GM18526 (cell line): ENCODE results near the gene FGA.

ENCODE experiments used
- POLR2A ChIP-seq: IDR thresholded peaks from 3 replicates; pipeline ENCODE4 v1.6.1; 2011; ENCODE audit not compliant: insufficient read length; ENCODE audit errors: extremely low read depth

The FGA gene

DNA sequence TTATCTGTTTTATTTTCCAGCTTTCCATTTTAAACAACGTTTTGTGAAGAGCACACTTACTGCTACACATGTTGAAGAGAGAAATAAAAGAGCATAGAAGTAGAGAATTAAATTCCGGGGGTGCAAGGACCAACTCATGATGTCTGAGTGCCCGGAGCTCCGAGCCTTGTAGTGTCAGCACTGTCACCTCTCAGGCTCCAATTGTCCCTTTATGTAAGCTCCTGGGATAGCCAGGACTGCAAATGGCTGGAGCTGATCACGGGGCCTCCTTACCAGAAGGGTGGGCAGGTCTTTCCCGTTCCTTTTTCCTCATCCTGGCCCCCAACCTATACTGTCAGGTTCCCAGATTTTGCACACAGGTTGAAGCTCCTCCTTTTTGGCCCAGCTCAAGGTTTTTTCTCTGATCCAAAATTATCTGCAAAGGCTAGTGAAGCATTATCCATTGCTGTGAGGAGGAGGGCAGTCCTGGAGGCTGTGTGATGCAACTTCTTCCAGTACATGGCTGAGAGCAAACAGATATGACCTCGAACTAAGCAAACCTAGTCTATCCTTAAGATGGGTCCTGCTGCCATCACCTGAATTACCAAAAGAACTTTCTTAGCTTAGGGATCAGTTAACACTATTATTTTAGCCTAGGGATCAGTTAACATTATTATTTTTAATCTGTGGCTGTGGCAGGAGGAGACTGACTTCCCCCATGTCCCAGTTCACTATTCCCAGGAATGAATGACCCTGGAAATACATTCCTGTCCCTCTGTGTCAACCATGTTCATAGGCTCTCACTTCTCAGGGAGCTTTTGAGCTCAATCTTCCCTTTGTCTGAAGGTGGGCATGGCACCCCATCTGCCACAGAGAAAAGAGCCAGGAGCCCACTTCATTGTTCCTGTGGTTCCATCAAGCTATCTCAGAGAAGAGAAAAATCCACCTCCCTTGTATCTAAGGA, 22.2 kb upstream of the FGA start, which contains the start of gene FGG:
Gene FGG (minus strand): TSS at position 185 of the 943 bp plus-strand sequence. CDS start 47 bp downstream, at position 138.
- TF ChIP-seq POLR2A: no peak

DNA sequence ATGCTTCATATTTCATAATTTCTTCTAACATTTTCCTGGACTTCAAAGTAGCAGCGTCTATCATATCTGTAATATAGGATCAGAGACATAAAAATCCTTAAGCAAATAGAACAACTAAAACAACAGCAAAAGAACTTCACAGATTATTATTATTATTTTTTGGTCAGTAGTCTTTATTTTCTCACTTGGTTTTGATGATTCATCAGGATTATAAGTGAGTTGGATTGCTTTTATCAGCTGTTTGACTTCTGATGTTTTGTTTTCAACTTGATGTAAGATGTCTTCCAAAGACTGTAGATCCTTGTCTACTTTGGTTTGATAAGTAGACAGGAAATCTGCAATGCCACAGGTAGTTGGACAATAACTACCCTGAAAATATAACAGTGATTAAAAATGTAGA, 21.3 kb upstream of the FGA start:
- TF ChIP-seq POLR2A: no peak

- TF ChIP-seq POLR2A: no peak
Measured at GRCh38 chr4:154610582-154610981, 20.0 kb upstream of the FGA start.

DNA sequence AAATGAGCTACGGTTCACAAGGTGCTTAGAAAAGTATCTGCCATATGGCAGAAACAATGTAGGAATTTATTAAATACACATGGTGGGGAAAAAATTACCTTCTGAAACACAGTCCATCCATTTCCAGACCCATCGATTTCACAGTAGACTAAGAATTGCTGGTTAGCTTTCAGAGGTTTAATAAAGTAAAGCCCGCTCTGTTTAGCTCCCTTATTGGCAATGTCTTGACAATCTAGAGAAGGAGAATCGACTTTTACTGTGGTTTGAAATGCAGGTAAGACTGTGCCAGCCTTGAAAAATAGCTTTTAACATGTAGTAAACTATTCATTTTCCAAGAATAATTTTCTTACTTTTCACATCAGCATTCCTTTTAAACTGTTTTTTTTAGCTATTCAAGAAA, 19.0 kb upstream of the FGA start:
- no peak for TF ChIP-seq POLR2A

DNA sequence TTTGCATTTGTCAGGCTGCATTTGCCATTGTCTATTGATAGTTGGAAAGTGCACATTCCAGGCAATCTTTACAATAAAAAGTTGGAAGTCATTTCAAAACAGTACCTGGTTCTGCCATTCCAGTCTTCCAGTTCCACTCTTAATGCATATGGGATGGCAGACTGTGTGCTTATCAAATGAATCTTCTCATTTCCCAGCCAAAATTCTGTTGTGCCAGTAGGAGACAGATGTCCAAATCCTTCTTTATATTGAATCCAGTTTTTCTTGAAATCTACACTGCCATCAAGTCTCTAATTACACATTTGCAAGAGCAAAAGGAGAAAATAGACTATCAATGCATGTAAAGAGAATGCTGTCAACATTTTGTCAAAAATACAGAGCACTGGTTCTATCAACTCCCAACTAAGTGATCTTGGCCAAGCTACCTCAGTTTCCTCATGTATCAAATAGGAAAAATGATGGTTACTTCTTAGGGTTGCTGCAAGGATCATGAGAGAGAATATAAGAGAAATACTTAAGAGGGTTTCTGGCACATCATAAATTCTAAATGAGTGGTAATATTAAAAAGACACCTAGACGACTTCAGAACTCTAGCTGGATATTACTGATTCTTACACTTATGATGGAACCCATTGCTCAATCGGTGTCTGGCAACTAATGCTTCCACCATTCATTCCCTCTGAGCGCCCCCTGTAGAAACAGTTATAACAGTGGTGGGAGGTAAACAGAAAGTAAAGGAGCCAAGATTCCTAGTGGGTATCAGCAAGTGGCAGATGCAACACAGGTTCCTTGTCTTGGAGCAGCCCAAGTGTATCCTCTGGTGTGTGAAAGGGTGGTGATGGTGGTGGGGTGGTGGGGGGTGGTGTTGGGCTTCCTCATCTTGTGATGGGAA, 18.1 kb upstream of the FGA start:
- TF ChIP-seq POLR2A: no peak

DNA sequence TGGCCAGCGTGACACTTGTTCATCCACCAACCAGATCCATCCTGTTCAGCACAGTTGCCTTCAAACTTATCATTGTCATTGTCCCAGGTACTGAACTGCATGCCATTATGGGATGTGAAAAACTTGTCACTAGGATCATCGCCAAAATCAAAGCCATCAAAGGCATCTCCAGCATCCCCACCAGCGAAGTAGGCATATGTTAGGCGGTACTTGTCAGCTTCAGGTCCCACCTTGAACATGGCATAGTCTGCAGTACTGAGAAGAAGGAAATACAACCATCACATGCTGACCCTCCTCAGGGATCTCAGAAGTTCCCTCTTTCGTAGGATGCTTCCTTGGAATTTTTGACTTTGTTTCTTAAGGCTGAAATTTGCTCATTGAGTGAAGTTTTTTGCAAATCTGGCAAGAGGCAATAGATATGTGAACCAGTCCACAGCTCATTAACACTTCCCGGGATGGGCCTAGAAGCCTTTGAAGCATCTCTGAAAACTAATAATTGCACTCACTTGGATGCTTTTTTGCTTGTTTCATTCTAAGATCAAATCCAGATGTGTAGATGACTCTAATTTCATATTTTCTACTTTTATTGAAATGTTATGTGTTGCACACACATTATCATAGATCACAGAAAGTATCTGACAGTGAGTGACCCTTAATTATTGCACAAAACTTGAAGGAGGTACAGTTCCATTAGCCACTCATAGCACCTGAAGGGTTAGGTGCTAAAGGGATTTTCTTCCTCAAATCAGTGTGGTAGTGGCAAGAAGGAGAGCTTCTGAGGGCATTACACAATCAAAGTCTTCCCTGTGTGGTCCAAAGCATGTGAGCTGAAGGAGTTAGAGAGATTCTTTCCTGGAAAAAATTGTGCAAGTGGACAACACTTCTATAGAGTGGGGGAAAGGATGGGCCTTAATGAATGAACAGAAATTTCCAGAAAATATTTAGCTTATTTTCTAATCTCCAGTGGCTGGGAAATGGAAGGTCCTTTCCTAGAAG, 16.5 kb upstream of the FGA start:
- TF ChIP-seq POLR2A: no peak

DNA sequence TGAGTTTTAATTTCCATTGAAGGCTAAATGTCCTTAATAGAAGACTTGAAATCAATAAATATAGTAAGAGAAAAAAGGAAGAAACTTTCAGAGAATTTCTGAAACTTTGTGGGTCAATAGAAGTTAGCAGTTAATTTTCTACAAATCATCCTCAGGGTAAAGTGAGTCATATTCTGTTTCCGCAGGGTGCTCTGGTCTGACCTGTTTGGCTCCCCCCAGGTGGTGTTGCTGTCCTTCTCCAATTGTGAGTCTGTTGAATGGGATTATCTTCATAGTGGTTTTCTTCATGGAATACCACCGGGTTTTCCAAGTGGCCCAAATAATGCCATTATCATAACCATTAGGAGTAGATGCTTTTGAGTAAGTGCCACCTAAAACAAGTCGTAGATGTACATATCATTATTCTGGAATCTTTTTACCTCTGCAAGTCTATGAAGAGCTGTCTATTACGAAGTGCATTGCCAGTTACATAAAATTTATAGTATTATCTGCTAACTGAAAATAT, 14.2 kb upstream of the FGA start:
- TF ChIP-seq POLR2A: no peak

GRCh38 chr4:154603033-154603943, 12.7 kb upstream of the FGA start:
- TF ChIP-seq POLR2A: no peak

GRCh38 chr4:154602404-154603020, 12.0 kb upstream of the FGA start:
- no peak for TF ChIP-seq POLR2A

- TF ChIP-seq POLR2A: no peak
Measured at GRCh38 chr4:154597798-154598774, 7.5 kb upstream of the FGA start.

GRCh38 chr4:154595807-154596206, 5.3 kb upstream of the FGA start:
- TF ChIP-seq POLR2A: no peak

GRCh38 chr4:154593868-154594267, 3.3 kb upstream of the FGA start:
- TF ChIP-seq POLR2A: no peak
